ENCODE results near the gene PACRGL.

PACRGL gene

DNA sequence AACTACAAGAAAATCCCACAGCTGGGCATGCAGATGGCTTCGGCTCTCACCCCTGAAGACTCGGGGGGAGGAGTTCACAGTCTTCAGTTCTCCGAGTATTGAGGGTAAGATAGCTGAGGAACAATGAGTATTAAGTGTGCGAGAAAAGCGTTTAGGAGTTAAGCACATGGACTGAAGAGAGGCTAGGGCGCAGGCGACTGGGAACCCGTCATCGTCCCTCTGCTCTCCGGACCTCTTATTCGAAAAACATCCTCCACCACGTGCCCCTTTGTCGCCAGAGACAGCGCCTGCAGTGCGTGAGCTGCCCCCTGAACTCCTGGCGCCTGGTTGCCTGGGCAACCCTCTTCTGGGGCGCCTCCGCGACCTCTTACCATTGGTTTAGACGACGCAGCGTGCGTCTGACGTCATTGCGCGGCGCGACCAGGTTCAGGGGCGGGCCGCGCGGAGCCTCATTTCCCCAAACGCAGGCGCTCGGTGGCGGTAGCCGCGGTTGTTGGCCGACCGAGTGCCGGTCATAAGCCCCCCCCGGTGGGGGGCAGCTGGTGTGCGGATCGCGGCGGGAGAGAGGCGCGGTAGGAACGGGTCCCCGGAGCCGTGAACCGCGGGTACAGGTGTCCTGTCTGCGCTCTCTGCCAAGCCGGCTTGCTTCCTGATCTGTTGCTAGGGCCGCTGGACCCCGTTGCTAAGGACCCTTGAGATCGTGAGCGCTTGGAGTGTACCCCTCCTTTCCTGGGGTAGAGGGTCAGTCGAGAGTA is at the start of gene PACRGL:
PACRGL (plus strand) TSS at position 452 of the 755 bp plus-strand sequence. CDS start 4,024 bp downstream, outside the sequence.
- peak; percentile 68 for DNase-seq (ENCODE audit: low read depth)

- DNase-seq (ENCODE audit: low read depth) = no peak
These were observed 47.9 kb upstream of the PACRGL start for GRCh38 chr4:20652226-20652885.

GRCh38 chr4:20658456-20658855 is 41.8 kb upstream of the PACRGL start:
- DNase-seq (ENCODE audit: low read depth) = no peak

DNA sequence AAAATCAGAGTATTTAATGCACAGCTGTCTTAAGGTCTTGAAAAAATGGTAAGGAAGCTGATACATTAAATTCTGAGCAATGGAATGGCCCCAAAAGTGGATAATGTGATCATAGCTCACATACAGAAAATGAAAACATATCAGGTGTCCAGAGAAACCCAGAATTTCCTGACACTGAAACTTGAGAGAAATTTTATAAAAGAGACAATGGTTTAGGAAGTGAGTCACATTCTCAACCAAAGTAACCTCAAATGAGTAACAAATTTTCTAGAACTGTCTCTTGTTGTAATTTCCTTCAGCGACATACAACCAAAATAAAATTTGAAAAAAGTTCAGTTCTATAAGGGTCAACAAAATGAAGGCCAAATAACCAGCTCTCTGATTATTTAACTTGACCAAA is 37.4 kb upstream of the PACRGL start:
- no peak for DNase-seq (ENCODE audit: low read depth)

- no peak for DNase-seq (ENCODE audit: low read depth)
These were observed 34.0 kb upstream of the PACRGL start for GRCh38 chr4:20666012-20666860.

- no peak for DNase-seq (ENCODE audit: low read depth)
These were observed 28.0 kb upstream of the PACRGL start for GRCh38 chr4:20672262-20672661.

DNA sequence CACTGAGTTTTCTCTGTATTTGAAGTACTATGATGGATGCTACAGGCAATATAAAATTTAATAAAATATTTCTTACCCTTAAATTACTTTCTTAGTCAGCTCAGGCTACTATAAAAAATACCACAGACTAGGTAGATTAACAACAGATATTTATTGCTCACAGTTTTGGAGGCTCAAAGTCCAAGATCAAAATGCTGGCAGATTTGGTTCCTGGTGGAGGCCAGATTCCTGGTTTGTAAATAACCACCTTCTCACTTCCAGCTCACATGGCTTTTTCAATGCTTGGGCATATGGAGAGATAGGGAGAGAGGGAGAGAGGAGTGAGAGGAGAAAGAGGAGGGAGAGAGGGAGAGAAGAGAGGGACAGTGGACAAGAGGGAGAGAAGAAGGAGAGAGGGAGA is 24.5 kb upstream of the PACRGL start:
- DNase-seq (ENCODE audit: low read depth) = no peak

- DNase-seq (ENCODE audit: low read depth) = no peak
These were observed 23.6 kb upstream of the PACRGL start for GRCh38 chr4:20676501-20677197.

DNA sequence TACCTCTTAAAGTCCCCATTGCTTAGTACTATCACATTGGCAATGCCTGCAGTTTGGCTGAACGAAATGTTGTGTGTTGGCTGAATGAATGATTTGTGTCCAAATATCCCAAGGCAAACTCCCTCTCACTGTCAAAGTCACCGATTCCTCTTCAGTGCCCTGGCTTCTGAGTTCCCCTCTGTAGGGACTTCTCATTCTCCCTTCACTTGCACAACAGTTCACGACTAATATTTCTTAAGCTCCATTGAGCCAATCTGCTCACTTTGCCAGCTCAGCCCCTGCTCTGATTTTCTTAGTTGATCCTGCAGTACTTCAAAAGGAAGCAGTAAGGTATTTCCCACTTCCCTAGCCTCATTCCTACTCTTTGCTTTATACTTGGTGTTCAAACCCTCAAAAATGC is 21.9 kb upstream of the PACRGL start:
- no peak for DNase-seq (ENCODE audit: low read depth)

GRCh38 chr4:20679951-20680350 is 20.3 kb upstream of the PACRGL start:
- no peak for DNase-seq (ENCODE audit: low read depth)

DNA sequence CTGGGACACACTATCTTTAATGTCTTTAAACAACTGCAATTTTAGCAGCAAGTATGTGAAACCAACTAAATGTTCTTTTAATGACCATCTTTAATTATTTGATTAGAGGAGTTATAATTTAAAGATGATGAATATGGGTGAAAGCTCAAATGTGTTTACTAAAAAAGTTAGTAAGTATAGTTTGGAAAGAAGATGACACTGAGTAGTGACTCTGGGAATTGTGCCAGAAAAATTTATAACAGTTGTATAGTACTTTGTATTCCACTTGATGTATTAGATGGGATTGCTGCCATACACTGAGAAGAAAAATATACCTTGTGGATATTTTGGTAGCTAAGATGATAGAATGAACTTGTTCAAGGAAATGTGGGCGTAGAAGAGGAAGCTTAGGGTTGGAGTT is 19.5 kb upstream of the PACRGL start:
- DNase-seq (ENCODE audit: low read depth) = no peak

DNA sequence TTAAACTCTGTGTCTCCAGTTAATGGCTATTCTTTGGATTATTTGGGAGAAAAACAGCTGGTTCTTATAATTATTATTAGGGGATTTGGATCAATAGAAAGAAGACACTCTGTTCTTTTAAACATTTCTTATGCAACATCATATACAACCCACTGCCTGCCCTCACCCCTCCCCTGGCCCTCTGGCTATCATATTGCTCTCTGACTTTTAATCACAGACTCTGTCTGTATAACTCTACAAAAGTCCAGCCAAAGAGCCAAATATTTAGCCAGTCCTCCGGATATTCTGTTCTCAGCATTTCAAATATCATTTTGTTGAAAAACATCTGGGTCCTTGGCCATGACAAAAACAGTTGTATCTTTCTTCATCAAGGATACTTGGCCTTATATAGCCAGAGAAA is 19.0 kb upstream of the PACRGL start:
- DNase-seq (ENCODE audit: low read depth) = no peak

GRCh38 chr4:20682853-20683252 is 17.4 kb upstream of the PACRGL start:
- no peak for DNase-seq (ENCODE audit: low read depth)

DNA sequence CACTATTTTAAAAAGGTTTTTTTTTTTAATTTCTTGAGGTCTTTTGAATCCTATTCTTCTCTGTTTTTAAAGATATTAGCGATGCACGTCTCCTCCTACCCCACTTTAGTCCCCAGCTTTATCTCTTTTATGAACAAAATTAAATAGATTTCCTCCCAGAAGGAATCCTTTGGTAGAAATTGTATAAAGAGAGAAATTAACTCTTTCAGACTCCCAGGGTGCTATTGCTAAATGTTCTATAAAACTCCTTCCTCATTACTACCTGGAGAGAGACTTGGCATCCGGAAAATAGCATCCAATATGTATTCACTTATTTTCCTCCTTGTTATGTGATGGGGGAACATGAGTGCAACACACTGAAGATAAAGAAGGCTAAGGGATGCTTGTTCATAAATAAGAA is 16.5 kb upstream of the PACRGL start:
- DNase-seq (ENCODE audit: low read depth) = no peak

DNA sequence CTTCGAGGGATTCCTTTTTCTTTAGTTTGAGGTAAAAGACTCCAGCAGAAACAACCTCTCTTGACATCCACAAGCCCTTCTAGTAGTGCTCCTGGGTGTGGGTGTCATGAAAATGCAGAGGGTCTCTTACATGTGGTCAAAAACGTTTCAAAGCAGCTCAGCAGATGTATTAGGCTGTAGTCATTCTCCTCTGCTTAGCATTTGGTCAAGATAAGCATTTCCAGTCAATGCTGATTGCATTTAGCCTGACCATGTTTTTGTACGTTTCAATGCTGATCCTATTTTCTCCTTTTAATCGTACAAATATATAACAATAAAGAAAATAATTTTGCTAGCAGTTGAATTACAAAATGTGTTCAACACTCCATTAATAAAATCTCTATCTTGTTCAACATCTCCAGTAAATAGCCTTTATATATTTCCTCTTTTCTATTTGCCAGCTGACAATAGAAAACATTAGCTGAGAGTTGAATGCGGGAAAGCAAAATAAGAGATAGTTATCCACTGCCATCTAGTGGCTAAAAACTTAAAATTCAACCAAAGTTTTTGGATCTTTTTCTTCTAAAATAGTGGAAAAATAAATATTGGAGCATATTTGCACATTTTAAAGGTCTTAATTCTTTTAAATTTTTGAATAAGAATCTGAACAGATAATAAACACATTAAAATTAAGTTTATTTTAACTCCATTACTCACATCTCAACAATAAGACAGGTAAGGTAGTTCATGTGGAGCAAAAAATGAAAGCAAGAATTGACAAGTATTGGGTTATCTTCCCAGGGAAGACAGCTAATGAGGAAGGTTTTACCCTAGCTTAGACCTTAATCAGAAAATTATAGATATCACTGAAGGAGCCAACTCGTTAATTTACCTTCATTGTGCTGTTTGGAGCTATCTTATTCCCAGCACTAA is 15.2 kb upstream of the PACRGL start:
- no peak for DNase-seq (ENCODE audit: low read depth)

DNA sequence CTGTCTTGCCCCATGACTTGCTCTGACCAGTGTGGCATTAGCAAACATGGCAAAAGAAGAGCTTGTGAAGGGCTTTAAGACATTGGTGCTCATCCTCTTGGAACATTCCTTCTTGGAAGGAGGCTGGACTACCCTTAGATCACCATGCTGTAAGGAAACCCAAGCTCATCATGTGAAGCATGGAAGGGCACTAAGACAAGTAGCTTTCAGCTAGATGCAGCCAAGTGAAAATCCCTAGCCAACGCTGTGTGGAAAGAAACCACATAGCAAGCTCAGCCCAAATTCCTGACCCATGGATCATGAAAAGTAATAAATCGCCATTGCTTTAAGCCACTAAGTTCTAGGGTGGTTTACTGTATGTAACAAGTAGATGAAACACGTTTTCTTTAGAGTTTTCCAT is 12.4 kb upstream of the PACRGL start:
- peak; percentile 24 for DNase-seq (ENCODE audit: low read depth)

- no peak for DNase-seq (ENCODE audit: low read depth)
These were observed 3.4 kb upstream of the PACRGL start for GRCh38 chr4:20696815-20697214.

- DNase-seq (ENCODE audit: low read depth) = no peak
These were observed 1.9 kb upstream of the PACRGL start for GRCh38 chr4:20698382-20698781.

- no peak for DNase-seq (ENCODE audit: low read depth)
These were observed 1.4 kb upstream of the PACRGL start for GRCh38 chr4:20698820-20699219.

- DNase-seq (ENCODE audit: low read depth) = no peak
These were observed 11.1 kb downstream of the PACRGL start for GRCh38 chr4:20711335-20711734.

GRCh38 chr4:20723019-20723418 is 22.8 kb downstream of the PACRGL start:
- no peak for DNase-seq (ENCODE audit: low read depth)
